Measurements from ENCODE around the gene TEX22.

TEX22 gene

DNA sequence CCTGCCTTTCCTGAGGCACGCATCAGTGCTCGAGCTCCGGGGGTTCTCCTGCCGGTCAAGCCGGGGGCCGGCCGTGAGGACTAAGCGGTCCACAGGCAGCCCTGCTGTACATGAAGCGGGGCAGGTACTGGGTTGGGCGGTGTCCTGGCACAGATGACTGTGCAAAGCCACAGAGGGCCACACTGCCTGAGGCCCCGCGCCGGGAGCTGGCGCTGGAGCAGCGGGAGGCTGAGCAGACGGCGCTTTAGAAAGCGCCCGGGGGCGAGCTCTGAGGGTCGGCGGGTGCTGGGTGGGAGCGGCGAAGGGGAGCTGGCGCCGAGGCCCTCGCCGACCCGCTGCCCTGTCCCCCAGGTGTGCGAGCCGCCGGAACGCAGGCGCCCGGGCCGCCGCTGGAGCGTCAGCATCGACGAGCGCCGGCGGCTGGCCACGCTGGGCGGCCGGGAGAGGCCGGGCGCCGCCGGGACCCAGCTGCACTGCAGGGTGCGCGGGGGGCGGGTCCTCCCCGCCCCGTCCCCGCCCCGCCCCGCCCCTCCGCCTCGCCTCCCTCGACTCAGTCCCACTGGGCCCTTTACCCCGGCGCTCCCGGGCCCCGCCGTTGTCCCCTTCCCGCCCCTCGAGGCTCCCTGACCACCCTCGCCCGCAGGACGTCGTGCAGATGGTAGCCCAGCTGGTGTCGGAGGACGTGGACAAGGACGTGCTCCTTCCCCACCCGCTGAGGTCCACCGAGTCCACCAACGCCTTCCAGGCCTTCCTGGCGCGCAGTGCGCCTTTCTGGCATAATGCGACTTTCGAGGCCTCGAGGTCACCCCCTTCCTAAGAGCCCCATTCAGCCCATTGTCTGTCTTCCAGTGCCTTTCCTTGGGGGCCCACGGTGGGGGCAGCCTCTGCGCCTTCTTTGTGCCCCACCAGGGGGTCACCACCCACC is 12.9 kb downstream of the TEX22 start:
- Histone ChIP-seq H3K4me3 (ENCODE audit: low read length) (no peak overlapping the region), H3K27ac (ENCODE audit: low read depth, low read length) (no peak overlapping the region), H4K20me1 (ENCODE audit: control insufficient read depth, insufficient read depth, low read depth, low read length) (peaks cover 2% of the 10 kb centered on the region; the same call in 1 of the 2 replicates), H3K9me2 (replicated peaks; ENCODE audit: control insufficient read depth, low read length) (no peaks in the 10 kb centered on the region), H3K36me3 (ENCODE audit: control insufficient read depth, low read length) (no peaks in the 10 kb centered on the region), H3K4me1 (ENCODE audit: control insufficient read depth, low read length) (peaks cover 13% of the 10 kb centered on the region), H3K27me3 (ENCODE audit: control insufficient read depth, low read length) (peaks cover 39% of the 10 kb centered on the region), H3F3A (ENCODE audit: control insufficient read depth, insufficient read depth) (peaks cover 2% of the 10 kb centered on the region), H3K9me3 (ENCODE audit: control insufficient read depth, insufficient read depth, low read length) (no peaks in the 10 kb centered on the region), H3K79me2 (ENCODE audit: control insufficient read depth, low read length) (no peaks in the 10 kb centered on the region), H3K4me2 (ENCODE audit: low read length) (no peak overlapping the region)
- TF ChIP-seq, protein P1, sequence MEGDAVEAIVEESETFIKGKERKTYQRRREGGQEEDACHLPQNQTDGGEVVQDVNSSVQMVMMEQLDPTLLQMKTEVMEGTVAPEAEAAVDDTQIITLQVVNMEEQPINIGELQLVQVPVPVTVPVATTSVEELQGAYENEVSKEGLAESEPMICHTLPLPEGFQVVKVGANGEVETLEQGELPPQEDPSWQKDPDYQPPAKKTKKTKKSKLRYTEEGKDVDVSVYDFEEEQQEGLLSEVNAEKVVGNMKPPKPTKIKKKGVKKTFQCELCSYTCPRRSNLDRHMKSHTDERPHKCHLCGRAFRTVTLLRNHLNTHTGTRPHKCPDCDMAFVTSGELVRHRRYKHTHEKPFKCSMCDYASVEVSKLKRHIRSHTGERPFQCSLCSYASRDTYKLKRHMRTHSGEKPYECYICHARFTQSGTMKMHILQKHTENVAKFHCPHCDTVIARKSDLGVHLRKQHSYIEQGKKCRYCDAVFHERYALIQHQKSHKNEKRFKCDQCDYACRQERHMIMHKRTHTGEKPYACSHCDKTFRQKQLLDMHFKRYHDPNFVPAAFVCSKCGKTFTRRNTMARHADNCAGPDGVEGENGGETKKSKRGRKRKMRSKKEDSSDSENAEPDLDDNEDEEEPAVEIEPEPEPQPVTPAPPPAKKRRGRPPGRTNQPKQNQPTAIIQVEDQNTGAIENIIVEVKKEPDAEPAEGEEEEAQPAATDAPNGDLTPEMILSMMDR (IDR thresholded peaks at IDR 0.05; ENCODE audit: low read depth, low read length, poor library complexity, severe bottlenecking): no peak
- TF ChIP-seq EZH2phosphoT487 (IDR thresholded peaks at IDR 0.05; ENCODE audit: borderline replicate concordance, low read length): no peak

DNA sequence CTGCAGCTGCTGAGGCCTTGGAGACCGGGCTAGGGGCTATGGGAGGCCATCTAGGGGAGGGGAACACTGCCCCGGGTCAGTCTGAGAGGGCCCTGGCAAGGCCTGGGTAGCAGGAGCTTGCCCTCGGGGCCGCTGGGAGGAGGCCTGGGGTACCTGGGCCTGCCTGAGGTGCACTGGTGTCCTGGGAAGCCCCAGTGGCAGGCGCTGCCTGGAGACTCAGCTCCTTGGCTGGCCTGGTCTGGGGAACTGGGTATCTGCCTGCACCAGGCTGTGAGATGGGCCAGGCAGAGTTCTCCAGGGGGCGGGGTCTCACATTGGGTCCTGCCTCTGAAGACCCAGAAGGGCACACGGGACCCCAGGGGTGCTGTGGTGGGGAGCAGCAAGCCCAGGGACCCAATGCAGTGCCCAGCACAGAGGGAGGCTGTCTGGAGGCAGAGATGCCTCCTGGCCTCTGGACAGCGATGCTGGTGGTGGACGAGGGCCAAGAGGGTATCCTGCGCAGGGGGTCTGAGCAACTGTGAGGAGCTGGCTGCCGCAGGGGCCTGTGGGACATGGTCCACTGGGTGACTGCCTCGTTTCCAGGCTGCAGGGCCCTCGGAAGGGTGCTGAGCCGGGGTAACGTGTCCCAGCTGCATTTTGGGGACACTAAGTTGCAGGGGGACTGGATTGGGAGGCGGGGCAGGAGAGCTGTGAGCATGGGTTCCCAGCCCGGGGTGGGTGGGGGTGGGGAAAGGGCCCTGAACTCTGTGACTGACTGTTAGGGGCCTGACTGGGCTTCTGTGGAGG is 13.8 kb downstream of the TEX22 start:
- no peak overlapping the region for H3K27ac ChIP-seq (ENCODE audit: low read depth, low read length)
- H3K27me3 ChIP-seq (ENCODE audit: control insufficient read depth, low read length): peaks cover 39% of the 10 kb centered on the region
- no peaks in the 10 kb centered on the region for H3K9me3 ChIP-seq (ENCODE audit: control insufficient read depth, insufficient read depth, low read length)
- H3F3A ChIP-seq (ENCODE audit: control insufficient read depth, insufficient read depth): no peaks in the 10 kb centered on the region; the same call in 1 of the 2 replicates
- H4K20me1 ChIP-seq (ENCODE audit: control insufficient read depth, insufficient read depth, low read depth, low read length): peaks cover 2% of the 10 kb centered on the region; the same call in 1 of the 2 replicates
- TF ChIP-seq, protein P1 (IDR thresholded peaks at IDR 0.05; ENCODE audit: low read depth, low read length, poor library complexity, severe bottlenecking): no peak
- no peak for TF ChIP-seq EZH2phosphoT487 (IDR thresholded peaks at IDR 0.05; ENCODE audit: borderline replicate concordance, low read length)
- no peak overlapping the region for H3K4me3 ChIP-seq (ENCODE audit: low read length)
- peaks cover 13% of the 10 kb centered on the region for H3K4me1 ChIP-seq (ENCODE audit: control insufficient read depth, low read length)
- no peak overlapping the region for H3K4me2 ChIP-seq (ENCODE audit: low read length)
- H3K79me2 ChIP-seq (ENCODE audit: control insufficient read depth, low read length): no peaks in the 10 kb centered on the region
- no peaks in the 10 kb centered on the region for H3K9me2 ChIP-seq (replicated peaks; ENCODE audit: control insufficient read depth, low read length)
- no peaks in the 10 kb centered on the region for H3K36me3 ChIP-seq (ENCODE audit: control insufficient read depth, low read length)

DNA sequence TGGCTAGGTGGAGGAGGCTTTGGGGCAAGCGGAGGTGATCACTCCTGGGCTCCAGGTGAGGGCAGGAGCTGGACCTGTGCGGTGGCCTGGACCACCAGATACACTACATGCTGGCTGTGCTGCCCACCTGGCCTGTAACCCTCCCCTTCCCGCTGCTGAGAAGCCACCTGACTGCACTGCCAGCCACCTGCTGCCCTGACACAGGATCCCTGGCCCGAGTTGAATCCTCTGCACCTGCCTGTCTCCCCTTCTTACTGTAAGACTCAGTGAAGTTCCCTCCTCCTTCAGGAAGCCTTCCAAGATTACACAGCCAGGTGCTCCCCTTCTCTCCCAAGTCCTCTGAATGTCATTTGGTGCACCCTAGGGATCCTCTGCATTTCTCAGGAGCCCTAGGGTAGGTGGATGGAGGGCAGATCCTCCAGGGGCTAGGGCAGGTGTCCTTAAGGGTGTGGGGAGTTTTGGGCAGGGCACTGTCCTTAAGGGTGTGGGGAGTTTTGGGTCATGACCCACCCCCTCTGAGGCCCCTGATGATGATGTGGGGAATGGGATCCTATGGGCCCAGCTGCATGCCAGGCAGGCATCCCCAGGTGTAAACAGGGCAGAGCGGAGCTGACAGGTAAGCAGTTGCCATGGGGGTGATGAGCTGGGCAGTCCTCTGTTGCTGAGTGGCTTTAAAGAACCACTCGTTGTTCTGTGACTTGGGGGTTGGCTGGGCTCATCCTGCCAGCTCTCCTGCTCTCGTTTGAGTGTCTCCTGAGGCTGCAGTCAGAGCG is 14.6 kb downstream of the TEX22 start:
- no peaks in the 10 kb centered on the region for H3K9me3 ChIP-seq (ENCODE audit: control insufficient read depth, insufficient read depth, low read length)
- no peak for TF ChIP-seq EZH2phosphoT487 (IDR thresholded peaks at IDR 0.05; ENCODE audit: borderline replicate concordance, low read length)
- TF ChIP-seq, protein P1 (IDR thresholded peaks at IDR 0.05; ENCODE audit: low read depth, low read length, poor library complexity, severe bottlenecking): no peak
- H3K4me3 ChIP-seq (ENCODE audit: low read length): no peak overlapping the region
- H3F3A ChIP-seq (ENCODE audit: control insufficient read depth, insufficient read depth): no peaks in the 10 kb centered on the region; the same call in 1 of the 2 replicates
- no peak overlapping the region for H3K27ac ChIP-seq (ENCODE audit: low read depth, low read length)
- H3K36me3 ChIP-seq (ENCODE audit: control insufficient read depth, low read length): no peaks in the 10 kb centered on the region
- H4K20me1 ChIP-seq (ENCODE audit: control insufficient read depth, insufficient read depth, low read depth, low read length): peaks cover 2% of the 10 kb centered on the region; the same call in 1 of the 2 replicates
- peaks cover 39% of the 10 kb centered on the region for H3K27me3 ChIP-seq (ENCODE audit: control insufficient read depth, low read length)
- peaks cover 13% of the 10 kb centered on the region for H3K4me1 ChIP-seq (ENCODE audit: control insufficient read depth, low read length)
- no peaks in the 10 kb centered on the region for H3K9me2 ChIP-seq (replicated peaks; ENCODE audit: control insufficient read depth, low read length)
- no peak overlapping the region for H3K4me2 ChIP-seq (ENCODE audit: low read length)
- no peaks in the 10 kb centered on the region for H3K79me2 ChIP-seq (ENCODE audit: control insufficient read depth, low read length)
